Left ventricle myocardium superior (tissue), 1 donor: ENCODE measurements around the gene OLFM4. TPM values are rescaled to one million over a fixed set of nuclear protein-coding genes. Genes with fewer than 3 reads are reported as not detected.

ENCODE experiments used
- ATAC-seq: fragments of 200-7000 bp; cut with Tn5 transposase; one replicate; pipeline ENCODE4 v1.9.1; 2020; ENCODE audit warnings: mild to moderate bottlenecking, moderate library complexity
- DNase-seq: peaks from one replicate; pipeline ENCODE4 v3.0.0-alpha.2; 2020
- intact Hi-C: fragments of 100-400 bp; cut with micrococcal nuclease; formaldehyde crosslinking; loops from one replicate; pipeline ENCODE4 v1.11.0; 2022
- long read RNA-seq: library from polyadenylated mRNA; unstranded; transcript quantifications from one replicate; pipeline ENCODE4 v2.0.0, GENCODE V29; 2021
- total RNA-seq: library from RNA; stranded (reverse); fragmentation: NEBNext Ultra II Directional; extraction: Animal tissue kit (Norgen Biotek cat#: 25700); gene quantifications from one replicate; pipeline ENCODE4 v1.2.1, GENCODE V29; 2021
- donor health status: DM: no; HTN: yes; CAD: no; lungs with severe emphysema.

The OLFM4 gene, protein sequence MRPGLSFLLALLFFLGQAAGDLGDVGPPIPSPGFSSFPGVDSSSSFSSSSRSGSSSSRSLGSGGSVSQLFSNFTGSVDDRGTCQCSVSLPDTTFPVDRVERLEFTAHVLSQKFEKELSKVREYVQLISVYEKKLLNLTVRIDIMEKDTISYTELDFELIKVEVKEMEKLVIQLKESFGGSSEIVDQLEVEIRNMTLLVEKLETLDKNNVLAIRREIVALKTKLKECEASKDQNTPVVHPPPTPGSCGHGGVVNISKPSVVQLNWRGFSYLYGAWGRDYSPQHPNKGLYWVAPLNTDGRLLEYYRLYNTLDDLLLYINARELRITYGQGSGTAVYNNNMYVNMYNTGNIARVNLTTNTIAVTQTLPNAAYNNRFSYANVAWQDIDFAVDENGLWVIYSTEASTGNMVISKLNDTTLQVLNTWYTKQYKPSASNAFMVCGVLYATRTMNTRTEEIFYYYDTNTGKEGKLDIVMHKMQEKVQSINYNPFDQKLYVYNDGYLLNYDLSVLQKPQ
- total RNA-seq = 0.20 TPM
- long read RNA-seq, partial matches to known transcripts = 1 of 1 reads
- long read RNA-seq, other reads (novel, unspliced or antisense) = 0 of 1 reads

DNA sequence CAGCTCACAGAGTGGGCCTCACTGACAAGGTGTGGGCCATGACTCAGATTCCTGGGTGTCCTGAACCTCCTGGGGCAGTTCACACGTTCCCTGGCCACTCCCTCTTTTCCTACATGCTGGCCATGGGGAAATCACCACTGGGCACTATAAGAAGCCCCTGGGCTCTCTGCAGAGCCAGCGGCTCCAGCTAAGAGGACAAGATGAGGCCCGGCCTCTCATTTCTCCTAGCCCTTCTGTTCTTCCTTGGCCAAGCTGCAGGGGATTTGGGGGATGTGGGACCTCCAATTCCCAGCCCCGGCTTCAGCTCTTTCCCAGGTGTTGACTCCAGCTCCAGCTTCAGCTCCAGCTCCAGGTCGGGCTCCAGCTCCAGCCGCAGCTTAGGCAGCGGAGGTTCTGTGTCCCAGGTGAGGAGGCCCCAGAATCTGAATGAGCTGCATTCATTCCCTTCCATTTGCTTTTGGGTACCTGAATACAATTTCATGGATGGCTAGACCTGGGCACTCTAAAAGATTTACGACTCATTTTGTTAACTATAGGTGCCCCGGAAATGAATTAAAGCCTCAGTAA, at the start of gene OLFM4:
OLFM4 (plus strand) TSS at position 177 of the 567 bp plus-strand sequence; CDS start at position 201, 24 bp downstream.
- no peak for DNase-seq
- intact Hi-C loops = no loop called here
- ATAC-seq = no peak

DNA sequence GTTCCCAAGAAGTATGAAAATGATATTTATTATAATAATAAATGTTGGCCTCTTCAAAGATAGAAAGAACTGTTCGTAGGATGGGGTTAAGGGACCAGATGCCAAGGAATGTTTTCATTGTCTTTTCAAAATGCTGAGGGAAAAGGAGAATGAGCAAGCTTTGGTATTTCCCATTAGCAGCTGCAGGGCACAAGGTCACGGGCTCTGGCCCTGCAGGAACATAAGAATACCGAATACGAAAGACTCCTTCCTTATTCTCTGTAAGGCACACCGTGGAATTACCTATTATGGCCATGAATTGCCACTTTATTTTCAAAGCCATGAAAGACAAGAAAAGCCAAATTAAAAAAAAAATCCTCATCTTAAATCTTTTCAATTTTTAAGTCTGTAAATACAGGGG, 49.6 kb upstream of the OLFM4 start:
- intact Hi-C loops = no loop called here
- no peak for ATAC-seq
- no peak for DNase-seq

DNA sequence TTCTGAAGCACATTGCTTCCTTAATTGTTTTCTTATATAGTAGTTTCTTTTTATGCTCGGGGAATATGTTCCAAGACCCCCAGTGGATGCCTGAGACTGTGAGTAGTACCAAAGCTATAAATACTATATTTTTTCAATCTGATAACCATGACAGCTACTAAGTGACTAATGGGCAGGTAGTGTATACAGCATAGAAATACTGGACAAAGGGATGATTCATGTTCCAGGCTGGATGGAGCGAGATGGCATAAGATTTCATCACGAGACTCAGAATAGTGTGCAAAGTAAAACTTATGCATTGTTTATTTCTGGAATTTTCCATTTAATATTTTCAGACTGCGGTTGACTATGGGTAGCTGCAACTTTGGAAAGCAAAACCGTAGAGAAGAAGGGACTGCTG, 47.9 kb upstream of the OLFM4 start:
- ATAC-seq (no peak), DNase-seq (no peak)
- intact Hi-C loops = no loop called here

DNA sequence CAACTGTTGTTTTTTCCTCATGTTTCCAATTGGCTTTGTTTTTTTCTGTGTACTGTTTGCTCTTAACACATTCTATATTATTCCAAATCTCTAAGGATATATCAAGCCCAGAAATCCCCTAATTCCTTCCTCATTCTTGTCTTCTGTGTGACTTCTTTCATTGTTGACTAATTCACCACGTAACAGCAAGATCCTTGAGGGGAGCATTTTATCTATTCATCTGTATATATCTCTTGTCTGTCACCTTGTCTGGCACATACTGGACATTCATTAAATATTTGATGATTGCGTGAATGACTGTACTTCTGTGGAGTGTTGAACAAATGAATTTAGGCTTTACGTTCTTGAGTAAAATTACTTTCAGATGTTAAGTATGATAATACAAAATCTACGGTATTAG, 44.8 kb upstream of the OLFM4 start:
- DNase-seq (no peak), ATAC-seq (no peak)
- intact Hi-C loops = no loop called here

DNA sequence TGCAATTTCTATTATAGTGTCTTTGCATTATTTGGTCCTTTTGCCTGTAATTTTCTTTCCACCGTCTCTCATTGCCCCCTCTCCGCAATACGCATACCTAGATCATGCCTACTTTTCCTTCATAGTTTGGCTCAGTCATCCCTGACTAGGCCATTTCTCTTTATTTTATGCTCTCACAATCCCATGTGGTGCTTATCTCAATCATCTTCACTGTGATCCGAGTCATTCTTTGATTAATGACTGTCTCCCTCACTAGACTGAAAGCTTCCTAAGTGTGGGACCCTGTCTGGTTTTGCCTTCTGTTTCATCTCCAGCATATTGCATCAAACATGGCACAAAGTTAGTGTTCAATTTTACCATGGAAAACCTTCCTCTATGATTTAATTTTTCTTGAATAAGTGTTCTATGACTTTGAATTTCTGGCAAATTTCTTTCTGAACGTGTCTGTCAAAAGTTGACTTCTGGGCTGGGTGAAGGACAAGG, 43.7 kb upstream of the OLFM4 start:
- DNase-seq (no peak), ATAC-seq (no peak)
- intact Hi-C loops = no loop called here

DNA sequence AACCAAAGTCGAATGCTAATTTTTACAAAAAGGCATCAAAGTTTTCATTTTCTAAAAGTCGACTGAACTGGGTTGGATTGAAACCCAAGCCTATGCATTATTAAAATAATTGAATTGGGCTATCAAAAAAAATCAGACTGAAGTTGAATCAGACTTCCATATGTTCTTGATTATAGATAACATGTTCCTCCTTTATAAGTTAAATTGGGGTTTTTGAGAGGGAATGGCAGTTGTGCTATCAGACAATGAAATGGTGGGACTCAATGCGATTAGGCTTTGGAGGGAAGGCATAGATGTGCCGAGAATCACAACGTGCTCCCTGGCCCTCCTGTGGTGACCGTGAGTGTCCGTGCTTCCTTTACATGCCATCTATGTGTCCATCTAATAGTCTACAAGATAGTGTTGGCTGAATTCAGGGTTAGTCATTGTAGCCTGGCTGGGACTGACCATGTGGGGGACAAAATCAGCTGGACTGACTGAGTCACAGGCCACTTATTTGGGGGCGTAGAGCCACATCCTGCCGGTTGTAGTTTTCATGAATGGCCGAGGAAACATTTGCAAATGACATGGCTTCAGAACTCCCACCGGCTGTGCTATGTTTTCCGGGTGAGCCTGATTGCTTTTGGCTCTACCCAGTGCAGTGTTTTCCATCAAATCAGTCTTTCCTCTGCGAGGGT, 37.1 kb upstream of the OLFM4 start:
- DNase-seq (no peak), ATAC-seq (no peak)
- intact Hi-C loops = no loop called here

DNA sequence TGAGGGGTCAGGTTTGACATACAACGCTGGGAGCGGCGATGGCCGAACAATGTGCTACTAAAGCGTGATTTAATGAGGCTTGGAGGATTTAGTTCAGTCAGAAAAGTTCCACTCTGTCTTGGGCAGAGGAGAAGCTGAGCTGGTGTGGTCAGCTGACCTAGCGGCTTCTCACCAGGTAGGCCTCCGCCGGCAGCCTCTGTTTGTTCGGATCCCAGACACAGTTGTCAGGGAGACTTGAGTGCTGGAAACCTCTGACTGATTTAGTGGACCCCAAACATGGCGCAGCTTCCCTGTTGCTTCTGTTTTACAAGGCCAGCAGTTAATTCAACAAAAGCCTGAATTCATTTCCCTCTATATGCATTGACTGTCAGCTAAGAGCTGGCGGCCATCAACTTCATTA, 36.5 kb upstream of the OLFM4 start:
- no peak for DNase-seq
- no peak for ATAC-seq
- intact Hi-C loops = no loop called here

DNA sequence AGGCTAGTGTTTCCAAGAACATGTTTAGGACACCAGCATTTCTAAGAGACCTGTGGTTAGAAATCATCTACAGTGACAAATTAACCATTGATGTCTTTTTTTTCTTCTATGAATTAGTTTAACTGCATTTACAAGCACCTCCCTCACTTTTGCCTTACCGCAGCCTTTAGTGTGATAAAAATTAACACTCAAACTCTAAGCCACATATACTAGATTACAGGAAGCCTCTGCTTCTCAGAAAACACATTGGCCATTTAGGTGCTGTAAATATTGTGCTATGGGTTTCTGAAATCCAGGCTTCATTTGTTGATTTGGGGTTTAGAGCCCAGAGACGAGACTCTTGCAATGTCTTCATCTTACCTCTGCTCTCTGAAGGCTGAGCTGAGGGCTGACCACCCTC, 34.6 kb upstream of the OLFM4 start:
- intact Hi-C loops = no loop called here
- no peak for DNase-seq

DNA sequence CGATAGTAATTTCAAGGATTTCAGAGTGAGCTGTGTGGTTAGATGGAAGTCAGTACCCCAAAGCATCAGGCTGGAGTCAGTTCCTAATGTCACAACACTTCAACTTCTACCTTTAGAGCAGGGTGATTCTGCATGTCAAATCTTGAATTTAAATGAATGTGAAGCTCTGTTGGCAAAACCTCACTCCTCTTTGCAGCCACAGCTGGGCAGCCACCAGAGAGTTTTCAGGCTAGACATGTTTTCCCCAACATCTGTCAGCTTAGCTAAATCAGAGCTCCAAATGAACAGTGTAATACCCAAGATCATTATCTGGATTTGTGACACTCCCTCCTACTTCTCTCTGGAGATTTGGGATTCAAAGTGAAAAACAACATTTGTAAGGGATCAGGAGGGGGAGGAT, 33.7 kb upstream of the OLFM4 start:
- intact Hi-C loops = no loop called here
- DNase-seq (no peak), ATAC-seq (peak; percentile 51)

More for the DNA sequence above, 34.6 kb upstream of the OLFM4 start:
- no peak for ATAC-seq

DNA sequence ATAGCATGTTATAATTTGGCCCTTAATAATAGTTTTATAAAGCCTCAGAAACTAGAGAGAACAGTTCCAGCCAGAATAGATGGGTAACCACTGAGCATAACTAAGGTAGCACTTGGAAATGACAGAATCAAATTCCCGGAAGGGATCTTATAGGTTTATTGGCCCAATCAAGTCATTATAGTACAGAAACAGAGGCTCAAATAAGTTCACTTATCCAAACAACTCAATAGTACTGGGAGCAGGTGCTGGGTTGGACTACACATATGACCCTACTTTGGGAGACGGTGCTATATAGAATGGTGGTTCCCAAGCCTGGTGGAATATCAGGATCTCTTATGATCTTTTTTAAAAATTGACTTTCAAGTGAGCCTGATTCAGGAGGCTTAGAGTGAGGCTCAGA, 32.7 kb upstream of the OLFM4 start:
- no peak for ATAC-seq
- DNase-seq = no peak
- intact Hi-C loops = no loop called here

DNA sequence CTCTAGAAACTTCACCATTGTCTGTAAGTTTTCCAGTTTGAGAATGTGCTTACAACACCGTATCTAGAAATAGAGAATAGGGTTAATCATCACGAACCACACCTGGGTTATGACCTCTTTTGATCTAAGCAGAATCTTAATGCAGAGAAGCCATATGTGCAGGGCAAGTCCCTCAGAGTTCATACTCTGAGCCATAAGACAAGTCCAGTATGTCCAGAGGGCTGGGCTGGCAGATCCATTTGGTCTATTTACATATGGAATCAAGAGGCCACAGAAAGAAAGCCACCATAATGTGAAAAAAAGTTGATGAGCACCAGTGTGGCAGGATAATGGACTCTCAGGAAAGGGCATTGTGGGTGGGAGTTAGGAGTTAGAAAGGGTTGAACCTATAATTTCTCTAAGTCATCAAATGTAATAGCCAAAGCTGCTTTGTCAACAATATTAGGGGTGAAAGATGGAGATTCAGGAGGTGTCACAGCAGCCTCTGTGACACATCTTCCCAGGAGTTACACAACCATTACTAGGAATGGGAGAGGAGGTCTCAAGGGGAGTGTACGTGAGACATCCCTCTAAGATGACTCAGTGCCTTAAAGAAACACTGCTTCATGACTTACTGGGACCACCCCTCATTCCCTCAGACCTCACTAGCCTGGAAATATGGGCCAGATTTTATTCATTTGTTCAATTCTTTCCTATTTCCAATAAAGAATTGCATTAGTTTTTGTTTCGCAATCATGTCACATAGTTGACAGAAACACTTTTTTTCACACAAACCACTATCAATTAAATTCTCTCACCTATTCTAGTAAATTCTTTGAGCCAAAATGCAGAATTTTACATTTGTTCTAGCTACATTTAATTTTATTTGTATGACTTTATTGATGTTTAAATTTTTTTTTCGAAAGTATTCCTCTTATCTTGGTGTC, 30.4 kb upstream of the OLFM4 start:
- ATAC-seq (no peak), DNase-seq (no peak)
- intact Hi-C loops = no loop called here

DNA sequence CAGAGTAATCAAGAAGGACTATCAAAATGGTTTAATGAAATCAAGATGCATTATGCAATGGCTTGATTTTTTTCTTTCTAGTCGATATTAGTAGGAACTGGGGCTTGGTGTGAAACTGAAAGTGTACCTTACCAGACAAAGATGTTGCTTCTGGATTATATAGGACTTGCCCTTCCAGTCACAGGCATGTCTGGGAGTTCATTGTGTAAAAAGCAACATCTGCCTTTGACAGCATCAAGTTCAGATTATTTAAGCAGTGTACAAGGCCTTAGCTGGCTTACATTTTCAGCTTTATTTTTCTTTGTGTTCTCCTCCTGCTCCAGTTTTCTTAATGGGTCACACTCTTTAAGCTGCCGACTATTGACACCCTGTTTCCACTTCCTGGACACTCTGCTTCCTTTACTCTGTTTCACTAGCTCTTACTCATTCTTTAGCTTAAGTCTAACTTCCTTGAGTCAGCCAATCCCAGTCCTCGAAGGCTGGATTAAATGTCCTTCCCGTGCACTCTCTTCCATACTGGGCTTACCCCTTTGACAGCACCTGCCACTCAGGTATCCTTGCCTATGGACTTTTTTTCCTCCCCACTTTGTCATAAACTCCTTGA, 29.4 kb upstream of the OLFM4 start:
- ATAC-seq = no peak
- no peak for DNase-seq
- intact Hi-C loops = no loop called here

DNA sequence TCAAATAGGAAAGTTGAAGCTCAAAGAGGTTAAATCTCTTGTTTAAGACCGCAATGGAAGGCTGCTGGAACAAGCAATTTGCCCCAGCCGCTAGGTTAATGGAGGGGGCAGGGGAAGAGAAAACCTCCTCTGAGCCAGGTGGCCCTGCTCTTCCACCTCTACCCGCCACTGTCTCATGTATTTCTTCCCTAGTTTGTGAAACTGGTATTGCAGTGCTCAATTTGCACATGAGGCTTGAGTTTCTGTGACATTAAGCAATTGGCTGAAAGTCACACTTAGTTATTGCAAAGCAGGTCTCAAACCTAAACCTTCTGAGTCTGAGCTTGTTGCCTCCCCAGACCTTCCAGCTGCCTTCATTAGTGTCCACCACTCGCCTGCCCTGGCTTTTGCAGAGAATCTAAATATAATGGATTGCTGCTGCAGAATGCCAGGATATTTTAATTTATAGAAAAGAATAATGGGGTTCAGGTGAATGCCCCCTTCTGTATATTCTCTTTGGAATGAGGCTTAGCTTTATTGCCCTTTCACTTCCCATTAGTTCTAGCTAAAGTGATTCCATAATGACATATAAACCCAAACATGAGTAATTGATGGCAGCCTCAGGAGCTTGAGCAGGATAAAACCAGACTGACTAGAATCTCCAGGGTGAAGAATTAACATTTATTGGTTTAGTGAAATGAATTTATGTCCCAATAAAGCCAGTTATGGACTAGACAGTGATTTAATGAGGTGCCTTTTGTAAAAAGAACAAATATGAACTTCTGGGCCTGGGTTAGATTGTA, 27.0 kb upstream of the OLFM4 start:
- DNase-seq (no peak), ATAC-seq (no peak)
- intact Hi-C loops = no loop called here

DNA sequence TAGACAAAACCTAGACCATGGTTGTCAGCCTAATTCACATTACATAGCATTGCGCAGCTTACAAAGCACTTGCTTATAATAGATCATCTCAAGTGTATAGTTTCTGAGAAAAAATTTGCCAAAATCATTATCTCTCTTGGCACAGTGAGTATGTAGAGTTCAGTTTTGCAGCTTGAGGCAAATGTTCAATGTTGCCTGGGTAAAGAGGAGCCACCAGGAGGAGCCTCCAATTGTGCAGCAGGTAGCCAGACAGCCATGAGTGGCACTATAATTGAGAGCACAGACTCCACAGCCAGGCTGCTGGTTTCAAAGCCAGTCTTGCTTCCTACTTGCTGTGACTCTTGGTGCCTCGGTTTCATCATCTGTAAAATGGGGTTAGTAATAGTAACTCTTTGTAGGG, 24.0 kb upstream of the OLFM4 start:
- ATAC-seq (no peak), DNase-seq (no peak)
- intact Hi-C loops = no loop called here

DNA sequence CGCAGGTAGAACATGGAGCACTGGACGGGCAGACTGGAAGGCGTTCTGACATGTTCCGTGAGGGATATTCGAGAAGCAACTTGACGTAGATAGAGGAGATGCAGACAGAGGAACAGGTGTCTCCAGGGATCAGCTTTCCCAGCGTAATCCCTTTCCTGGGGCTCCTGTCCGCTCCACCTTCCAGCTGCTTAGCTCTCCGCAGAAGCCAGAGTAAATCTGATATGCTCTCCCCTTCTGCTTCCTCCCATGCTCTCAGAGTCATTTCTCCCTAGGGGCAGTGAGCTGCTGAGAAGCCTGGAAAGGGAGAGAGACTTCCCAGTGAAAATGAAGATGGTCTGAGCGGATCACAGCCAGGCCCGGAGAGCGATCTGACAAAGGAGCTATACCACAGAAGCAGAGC, 23.0 kb upstream of the OLFM4 start:
- intact Hi-C loops = no loop called here
- ATAC-seq (no peak), DNase-seq (no peak)

DNA sequence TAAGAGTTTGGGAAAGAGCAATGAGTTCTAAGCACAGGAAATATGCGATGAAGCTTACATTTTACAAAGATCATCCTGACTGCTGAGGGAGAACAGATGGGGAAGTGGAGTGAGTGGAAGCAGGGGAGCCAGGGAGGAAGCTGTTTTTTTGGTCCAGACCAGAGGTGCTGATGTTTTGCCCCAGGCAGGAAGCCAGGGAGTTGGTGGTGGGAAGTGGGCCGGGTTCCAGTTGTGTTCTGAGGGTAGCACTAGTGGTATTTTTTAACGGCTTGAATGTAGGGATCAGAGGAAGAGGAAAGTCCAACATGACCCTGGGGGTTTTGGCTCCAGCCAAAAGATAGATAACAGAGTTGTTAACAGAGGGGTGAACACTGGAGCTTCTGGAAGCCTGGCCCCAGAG, 20.7 kb upstream of the OLFM4 start:
- intact Hi-C loops = no loop called here
- DNase-seq (no peak), ATAC-seq (peak; percentile 23)

DNA sequence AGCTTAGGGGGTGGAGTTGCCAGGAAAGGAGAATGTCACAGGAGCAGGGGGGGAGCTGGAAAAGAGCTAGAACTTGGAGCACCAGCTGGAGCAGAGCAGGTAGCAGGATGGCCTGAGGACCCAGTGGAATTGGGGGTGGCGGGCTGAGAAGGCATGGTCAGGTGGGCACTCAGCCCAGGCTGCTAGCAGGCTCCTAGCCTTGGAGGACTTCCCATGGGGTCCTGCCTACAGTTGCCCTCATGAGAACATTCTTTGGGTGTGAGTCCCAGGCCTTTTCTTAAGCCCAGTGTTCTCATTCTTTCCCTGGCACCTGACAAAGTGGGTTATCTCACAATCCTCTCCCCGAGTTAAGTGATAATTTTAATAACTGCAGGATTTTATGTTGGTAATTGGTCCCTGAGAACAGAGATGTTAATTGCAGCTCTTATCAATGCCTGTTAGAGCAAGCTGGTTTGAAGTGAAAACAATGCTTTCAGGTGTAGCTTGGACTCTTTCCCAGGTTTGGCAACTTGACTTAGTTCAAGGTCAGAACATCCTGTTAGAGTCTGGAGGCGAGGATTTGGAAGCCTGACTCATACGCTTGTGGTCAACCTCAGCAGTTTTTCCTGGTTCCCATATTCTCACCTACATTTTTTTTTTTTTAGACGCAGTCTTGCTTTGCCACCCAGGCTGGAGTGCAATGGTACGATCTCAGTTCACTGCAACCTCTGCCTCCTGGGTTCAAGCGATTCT, 18.1 kb upstream of the OLFM4 start:
- intact Hi-C loops = no loop called here
- no peak for DNase-seq
- ATAC-seq = no peak
